GM04503 (cell line): Measurements from ENCODE around the gene STARD3NL.
"Not testable (repeated sequence)": the region's sequence is repeated elsewhere in the genome, so short reads cannot be mapped to it uniquely, and the experiment has no call there.

ENCODE experiments used
- DNase-seq: peaks from one replicate; pipeline ENCODE4 v3.0.0-alpha.2; 2012; ENCODE audit warnings: low read depth

Gene STARD3NL, protein sequence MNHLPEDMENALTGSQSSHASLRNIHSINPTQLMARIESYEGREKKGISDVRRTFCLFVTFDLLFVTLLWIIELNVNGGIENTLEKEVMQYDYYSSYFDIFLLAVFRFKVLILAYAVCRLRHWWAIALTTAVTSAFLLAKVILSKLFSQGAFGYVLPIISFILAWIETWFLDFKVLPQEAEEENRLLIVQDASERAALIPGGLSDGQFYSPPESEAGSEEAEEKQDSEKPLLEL

DNA sequence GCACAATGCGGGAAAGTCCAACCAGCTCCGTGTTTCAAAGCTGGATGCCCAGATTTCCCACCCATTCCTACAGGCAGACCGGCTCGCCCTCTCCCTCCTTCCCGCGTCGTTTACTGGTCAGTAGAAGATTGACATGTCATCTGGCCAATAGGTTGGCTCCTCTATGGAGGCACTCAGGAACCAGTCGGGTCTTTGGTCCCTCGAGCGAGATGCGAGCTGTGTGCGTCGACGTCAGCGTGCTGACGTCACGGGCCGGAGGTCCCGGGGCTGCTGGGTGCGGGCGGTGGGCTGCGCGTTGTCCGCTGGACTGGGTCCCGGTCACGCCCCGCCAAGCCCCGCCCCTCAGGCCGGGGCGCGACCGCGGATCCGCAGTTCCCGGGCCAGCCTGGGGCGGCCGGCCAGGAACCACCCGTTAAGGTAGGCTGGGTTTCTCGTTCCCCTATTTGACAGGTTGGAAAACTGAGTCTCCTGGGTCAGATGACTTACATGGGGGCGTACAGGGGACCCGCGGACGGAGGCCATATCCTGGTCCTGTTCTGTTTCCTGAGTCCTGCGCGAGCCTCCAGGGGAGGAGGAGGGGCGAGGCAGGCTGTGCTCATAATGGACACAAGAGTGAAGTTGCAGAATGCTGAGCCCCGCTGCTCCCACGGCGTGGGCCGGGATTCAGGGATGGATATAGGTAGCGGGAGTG, at the start of gene STARD3NL:
STARD3NL (plus strand) TSS at position 242 of the 691 bp plus-strand sequence. CDS start 29,260 bp downstream, outside the sequence.
- DNase-seq = peak; percentile 100

DNA sequence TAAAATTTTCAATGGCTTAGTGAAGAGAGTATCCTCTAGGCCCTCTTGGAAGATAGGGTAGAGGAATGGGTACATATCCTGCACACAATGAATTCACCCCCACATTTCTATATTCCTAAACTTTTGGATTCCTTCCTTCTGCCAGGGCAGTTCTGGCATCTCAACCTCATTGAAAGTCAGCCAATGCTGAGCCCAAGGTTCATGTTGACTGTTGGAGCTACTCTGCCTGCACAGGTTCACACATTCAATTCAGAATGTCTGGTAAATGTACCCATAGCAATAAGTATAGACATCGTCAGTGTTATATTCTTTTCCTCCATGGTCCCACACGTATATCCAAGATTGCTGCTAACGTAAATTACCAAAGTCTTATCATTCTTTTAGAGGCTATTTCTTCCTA, 48.9 kb upstream of the STARD3NL start:
- DNase-seq = no peak

DNA sequence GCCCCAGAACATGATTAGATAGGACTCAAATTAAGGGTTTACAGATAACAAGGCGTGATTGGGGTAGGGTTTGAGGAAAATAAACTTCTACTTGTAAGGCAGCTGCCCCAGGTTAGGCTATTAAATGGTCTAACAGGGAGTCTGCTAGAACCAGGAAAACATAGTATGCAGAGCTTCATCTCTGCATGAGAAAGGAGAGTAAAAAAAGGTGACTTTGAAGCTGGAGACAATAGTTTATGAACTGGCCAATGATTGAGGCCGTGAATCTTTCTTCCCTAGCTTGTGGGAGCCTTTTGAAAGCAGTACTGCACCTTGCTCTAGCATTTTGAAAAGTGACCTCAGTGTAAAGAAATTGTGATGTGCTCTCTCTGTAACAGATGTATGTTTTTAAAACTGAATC, 48.5 kb upstream of the STARD3NL start:
- DNase-seq = no peak

DNA sequence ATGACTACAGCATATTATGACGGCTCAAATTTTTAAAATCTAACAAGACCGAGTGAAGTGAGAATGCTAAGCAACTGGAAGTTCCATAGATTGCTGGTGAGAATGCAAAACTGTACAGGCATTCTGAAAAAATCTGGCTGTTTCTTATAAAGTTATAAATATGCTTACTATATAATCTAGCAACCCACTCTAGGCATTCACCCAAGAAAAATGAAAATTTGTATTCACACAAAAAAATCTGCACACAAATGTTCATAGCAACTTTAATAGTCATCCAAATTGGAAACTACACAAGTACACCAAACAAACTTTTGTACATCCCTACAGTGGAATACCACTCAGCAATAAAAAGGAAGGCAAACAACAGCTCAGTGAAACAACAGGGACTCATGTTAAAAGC, 39.9 kb upstream of the STARD3NL start:
- no peak for DNase-seq

DNA sequence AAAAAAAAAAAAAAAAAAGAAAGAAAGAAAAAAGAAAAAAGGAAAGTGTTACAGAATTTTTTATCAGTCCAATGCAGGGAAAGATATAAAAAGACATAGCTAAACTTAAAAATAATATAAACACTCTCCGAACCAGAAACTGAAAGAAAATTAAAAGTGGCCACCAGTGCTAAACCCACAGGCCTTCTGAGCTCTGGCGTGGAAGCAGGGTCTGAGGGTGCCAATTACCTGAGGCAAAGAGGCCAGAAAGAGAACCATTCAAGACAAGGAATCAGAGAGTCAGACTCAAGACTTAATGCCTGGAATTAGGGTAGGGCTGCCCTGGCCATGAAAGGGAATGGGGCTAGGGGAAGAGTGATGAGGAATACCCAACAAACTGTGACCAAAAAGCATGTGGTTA, 36.9 kb upstream of the STARD3NL start:
- DNase-seq = no peak

DNA sequence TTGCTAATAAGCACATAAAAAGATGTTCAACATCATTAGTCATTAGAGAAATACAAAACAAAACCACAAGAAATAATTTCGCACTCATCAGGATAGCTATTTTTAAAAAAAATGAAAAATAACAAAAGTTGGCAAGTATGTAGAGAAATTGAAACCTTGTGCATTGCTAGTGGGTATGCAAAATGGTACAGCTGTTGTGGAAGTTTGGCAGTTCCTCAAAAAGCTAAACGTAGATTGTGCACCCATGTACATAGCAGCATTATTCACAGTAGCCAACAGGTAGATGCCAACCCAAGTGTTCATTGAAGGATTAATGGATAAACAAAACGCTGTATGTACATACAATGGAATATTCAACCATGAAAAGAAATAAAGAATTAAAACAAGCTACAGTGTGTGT, 35.3 kb upstream of the STARD3NL start:
- DNase-seq = no peak

DNA sequence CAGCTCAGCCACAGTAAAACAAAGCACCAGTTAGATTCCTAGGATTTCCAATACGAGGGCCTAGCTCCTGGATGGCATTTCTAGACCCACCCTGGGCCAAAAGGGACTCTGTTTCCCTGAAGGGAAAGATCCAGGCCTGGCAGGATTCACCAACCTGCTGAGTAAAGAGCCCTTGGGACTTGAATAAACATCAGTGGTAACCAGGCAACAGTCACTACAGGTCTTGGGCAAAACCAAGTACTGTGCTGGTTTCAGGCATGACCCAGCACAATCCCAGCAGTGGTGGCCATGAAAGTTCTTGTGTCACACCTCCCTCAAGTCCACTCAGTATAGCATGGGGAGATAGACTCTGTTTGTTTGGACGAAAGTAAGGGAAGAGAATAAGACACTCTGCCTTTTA, 31.0 kb upstream of the STARD3NL start:
- DNase-seq = no peak

DNA sequence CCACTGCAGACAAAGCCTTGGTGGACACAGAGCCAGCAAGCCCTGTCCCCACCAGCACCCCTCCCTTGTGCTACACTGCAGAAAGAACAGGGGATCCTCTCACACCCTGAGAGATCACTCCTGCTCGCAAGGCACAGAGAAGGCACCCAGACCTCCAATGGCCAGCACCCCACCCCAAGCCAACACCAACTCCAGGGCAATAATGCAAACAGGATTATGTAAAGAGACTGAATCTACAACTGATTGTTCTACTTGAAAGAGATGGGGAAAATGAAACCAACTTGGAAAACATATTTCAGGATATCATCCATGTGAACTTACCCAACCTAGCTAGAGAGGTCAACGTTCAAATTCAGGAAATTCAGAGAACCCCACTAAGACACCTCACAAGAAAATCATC, 26.5 kb upstream of the STARD3NL start:
- no peak for DNase-seq

DNA sequence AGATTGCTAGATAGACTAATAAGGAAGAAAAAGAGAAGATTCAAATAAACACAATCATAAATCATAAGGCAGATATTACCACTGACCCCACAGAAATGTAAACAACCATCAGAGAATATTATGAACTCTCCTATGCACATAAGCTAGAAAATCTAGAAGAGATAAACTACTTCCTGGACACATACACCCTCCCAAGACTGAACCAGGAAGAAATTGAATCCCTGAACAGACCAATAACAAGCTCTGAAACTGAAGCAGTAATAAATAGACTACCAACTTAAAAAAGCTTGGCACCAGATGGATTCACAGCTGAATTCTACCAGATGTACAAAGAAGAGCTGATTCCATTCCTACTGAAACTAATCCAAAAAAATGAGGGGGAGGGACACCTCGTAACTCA, 24.5 kb upstream of the STARD3NL start:
- DNase-seq = no peak

DNA sequence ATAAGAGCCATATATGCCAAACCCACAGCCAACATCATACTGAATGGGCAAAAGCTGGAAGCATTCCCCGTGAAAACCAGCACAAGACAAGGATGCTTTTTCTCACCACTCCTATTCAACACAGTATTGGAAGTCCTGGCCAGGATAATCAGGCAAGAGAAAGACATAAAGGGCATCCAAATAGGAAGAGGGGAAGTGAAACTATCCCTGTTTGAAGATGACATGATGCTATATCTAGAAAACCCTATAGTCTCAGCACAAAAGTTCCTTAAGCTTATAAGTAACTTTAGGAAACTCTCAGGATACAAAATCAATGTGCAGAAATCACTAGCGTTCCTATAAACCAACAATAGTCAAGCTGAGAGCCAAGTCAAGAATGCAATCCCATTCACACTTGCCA, 23.8 kb upstream of the STARD3NL start:
- no peak for DNase-seq

DNA sequence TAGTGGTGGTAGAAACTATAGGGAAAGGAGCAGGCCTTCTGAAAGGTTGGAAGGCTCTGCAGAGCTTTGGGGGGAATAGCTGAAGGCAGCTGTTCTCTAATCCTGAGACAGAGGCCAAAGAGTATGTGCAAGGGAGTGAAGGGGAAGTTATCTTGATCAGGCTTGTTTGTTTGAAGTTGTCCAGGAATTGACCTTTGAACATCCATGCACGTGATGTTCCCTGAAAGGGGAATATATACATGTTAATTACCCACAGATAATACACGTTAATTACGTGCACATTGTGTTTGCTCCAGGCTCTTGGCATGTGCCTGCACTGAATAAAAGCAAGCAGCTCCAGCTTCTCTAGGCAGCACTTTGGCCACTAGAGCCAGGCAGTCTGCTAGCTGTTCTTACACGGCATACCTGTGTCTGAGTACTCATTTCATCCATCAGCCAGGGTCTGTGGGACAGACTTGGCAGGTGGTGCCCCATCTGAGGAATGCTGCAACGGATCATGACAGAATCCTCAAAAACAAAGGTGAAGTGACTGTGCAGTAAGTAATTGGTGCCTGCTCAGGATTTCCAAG, 18.0 kb upstream of the STARD3NL start:
- DNase-seq = no peak

DNA sequence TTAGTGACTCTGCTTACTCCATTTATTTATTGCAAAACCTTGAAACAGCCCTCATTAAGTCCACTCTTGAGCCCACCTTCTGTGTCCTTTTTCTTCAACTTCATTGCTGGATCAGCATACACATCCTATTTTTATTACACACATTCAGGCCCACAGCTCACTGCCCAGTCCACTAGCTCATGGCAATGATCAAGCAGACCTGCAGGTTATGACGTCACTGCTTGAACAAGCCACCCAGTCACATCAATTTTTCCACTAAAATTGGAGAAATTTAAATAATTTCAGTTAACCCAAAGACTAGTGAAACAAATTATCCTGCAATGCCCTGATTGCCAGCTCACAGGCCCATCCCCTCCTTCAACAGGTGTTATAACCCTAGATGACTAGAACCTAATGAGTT, 16.0 kb upstream of the STARD3NL start:
- no peak for DNase-seq

DNA sequence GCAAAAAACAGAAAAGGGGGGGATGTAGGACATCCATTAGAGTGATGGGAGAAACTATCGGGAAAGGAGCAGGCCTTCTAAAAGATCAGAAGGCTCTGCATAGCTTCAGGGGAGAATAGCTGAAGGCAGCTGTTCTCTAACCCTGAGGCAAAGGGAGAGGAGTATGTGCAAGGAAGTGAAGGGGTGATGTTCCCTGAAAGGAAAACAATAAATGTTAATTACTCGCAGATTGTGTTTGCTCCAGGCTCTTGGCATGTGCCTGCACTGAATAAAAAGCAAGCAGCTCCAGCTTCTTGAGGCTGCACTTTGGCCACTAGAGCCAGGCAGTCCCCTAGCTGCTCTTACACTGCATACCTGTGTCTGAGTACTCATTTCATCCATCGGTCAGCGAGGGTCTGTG, 14.4 kb upstream of the STARD3NL start:
- no peak for DNase-seq

DNA sequence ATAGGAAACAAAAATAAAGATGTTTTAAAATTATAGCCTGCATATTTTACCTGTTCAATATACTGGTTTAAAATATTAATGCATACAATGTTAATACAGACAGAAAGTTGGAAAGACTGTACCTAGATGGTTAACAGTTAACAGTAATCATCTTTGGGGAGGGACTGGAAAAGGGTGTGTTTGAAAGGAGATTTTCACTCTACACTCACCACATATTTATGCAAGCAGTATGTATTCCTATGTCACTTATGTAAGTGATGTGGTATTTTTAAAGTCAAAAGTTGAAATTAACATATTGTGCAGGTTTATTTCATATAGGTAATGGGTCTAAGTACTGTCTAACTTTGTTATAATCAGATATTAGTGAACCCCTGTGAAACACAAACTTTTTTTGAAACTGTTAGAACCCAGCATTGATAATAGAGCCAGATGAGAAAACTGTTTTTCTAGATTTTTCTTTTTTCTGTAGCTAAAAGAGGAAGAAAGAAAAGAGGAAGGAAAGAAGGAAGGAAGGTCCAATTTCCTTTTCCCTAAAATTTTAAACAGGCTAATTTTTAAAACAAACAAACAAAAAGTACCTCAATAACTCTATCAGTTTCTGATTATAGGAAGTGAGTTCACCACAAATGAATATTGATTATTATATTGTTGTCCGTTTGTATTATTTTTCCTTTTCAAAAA, 9.0 kb upstream of the STARD3NL start:
- no peak for DNase-seq

DNA sequence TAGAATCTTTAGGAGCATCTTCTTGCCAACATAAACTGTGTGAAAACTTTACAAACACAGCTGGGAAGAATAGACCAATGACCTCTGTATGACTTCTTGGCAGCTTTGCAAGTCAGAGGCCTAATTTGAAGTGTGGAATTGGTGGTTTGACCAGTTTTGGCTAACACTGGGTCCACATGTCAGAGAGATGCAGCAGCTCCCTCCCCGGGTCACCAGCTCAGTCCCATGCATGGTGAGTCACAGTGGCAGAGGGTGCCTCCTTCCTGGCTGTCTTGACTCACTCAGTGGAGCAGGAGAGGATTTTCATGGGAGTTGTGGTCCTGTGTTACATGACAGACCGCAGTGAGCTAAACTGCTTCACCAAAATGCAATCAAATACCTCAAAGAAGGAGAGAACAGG, 8.2 kb upstream of the STARD3NL start:
- DNase-seq = peak; percentile 89

DNA sequence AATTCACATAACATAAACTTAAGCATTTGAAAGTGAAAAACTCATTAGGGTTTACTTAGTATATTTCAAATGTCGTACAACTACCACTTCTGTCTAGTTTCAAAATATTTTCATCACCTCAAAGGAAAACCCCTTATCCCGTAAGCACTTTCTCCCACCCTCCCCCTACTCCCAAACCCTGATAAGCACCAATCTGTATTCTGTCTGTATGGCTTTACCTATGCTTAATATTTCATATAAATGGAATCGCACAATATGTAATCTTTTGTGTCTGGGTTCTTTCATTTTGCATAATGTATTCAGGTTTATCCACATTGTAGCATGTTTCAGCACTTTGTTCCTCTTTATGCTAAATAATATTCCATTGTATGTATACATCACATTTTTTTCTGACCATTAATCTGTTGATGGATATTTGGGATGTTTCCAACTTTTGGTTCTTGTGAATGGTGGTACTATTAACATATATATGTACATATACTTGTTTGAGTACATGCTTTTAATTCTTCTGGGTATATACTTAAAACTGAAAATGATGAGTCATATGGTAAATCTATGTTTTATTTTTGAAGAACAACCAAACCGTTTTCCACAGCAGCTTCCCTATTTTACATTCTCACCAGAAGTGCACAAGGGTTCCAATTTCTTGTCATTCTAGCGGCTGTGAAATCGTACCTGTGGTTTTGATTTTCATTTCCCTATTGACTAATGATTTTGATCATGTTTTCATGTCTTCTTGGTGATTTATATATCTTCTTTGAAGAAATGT, 6.2 kb upstream of the STARD3NL start:
- no peak for DNase-seq

DNA sequence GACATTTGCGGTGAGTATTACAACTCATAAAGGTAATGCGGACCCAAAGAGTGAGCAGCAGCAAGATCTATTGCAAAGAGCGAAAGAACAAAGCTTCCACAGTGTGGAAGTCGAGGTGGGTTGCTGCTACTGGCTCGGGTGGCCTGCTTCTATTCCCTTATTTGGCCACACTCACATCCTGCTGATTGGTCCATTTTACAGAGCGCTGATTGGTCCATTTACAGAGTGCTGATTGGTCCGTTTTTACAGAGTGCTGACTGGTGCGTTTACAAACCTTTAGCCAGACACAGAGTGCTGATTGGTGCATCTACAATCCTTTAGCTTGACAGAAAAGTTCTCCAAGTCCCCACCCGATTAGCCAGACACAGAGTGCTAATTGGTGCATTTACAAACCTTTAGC, 2.5 kb upstream of the STARD3NL start:
- not testable (repeated sequence) for DNase-seq

DNA sequence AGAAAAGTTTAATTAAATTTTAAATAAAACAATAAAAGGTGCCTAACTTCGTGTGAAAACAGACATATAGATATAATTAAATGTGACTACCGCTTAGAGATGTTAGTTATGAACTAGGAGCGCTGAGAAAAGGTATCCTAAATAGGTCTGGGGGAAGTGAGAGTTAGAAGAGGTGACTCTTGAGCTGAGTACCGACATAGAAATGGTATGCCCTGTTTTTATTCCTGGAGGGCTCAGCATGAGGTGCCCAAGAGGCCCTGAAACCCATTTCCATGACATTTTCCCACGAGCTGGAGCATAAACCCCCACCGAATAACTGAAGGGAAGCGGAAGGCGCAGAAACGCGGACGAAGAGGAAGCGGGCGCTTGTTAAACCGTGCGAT, 433 bp upstream of the STARD3NL start:
- DNase-seq = no peak

DNA sequence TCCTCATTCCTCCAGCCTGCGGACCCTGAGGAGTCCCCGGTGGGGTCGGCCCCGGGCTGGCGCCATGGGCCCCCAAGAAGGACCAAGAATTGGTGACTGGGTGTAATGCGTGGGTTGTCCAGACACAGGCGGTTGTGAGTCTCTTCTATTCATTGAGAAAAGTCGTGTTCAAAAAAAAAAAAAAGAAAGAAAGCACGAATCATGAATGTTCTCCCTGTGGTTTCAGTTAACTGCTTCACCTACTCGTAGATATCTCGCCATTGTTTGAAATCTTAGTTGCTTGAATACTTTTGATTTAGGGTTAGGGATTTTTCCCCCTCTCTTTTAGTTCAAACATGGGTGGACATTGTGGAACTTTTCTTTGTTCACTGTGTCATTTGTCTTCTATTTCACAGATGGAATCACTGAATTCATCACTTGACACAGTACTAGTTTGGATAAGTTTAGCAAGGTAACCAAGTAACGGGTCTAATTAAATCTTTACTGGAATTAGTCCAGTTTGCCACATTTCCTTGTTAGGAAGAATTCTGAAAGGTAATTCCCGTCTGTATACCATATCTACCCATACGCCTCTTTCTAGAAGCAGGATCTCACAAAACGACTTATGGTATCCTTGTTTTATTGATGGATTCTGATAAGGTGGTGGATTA, 775 bp downstream of the STARD3NL start:
- no peak for DNase-seq

DNA sequence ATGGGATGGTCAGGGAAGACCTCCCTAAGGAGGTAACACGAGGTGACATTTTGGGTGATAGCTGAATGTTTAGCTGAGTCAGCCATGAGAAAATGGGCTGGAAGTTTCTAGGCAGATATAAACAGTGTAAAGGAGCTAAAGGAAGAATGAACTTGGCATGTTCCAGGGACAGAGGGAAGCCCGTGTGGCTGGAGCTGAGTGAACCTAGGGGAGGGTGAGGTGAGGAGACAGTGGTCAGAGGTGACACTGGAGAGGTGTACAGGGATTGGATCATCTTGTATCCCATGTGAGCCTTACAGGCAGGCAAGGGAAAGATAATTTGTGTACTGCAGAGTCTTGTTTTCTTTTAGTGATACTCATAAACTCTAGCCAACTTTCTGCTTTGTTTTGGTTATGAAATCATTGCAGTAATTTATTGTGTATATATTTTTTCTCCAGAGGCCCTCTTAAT, 1.8 kb downstream of the STARD3NL start:
- DNase-seq = no peak

DNA sequence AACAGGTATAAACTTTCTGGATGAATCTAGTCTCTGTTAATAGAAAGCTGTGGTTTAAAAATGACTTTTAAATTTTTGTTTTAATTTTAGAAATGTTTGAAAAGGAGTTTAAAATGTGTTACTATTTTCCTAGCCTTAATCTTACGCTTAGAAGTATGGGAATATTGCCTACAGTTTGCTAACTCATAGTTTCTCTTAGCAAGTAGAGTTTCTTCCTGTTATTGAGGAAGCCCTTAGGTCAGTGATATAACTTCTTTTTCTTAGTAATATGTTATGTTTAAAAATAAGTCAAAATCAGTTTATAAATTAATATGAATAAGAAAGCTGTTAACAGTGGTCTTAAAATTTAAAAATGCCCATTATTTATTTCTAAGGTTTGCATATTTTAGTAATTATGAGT, 3.1 kb downstream of the STARD3NL start:
- DNase-seq = no peak

DNA sequence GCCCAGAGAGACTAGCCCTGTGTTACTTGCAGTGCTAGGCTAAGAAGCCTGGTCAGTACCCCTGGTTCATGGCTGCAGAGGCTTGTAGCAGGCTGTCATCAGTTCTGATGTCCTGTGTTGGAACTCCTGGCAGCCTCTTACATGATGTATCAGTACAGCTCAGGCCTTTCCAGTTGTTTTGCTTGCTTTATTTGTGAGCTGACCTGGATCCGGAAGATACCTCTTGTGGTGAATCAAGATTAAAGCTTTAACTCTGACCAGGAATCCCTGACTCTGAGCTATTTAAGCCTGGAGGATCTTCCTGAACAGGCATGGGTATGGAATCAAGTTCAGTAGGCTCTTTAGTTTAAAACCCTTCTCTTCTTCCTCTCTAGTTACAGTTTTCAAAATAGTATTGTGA, 4.4 kb downstream of the STARD3NL start:
- no peak for DNase-seq
